Measurements from ENCODE around the gene R3HCC1L. TPM values are rescaled to one million over a fixed set of nuclear protein-coding genes. Genes with fewer than 3 reads are reported as not detected.
A peak's percentile ranks its signal among the peaks of the same experiment; 100 is the strongest.

The R3HCC1L gene
- total and polyA plus RNA-seq, 5 experiments from 2014 or later = 7.3 to 28.8 (median 14.2) TPM

DNA sequence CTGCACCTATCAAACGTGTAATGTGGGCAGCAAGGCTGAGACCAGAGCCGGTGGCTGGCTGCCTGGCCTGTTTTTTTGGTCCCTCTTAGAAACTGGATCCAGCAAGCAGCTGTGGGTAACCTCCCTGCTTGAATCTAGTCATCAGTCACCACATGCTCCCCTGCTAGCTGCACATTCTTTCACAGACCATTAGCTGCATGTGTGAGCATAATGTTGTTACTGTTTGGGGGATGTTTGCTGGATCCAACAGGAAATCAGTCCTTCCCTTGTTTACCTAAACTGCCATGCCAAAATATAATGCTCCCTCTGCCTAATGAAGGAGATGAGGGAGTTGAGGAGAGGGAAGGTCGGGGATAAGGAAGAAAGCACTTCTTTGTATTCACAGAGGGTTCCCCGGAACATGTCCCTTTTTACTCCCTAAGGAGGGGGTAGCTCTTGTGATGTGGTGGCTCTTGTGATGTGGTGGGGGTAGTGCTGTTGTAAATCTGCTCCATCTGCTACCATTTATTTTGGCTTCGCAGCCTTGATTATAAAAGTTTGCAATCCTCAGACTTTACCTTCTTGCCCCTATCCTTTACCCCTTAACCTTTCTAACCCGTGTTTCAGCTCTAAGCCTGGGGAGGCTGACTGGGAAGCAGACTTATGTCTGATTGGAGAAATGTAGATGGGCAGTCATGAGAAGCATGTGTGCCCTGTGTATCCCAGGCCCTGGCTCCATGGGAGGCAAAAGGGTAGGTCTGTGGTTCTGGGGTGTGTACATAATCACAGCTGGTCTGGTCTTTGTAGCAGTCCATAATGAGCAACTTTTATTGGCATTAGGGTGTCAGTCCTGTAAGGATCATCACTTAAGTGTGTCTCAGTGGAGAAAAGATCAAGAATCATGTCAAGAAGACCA lies 112.7 kb downstream of the R3HCC1L start:
- no peak overlapping the region for H3K4me3 Mint-ChIP-seq
- H3K9me3 Mint-ChIP-seq = no peaks in the 10 kb centered on the region
- H3K36me3 Mint-ChIP-seq = peaks cover 6 to 75% (median 18%) of the 10 kb centered on the region in 3 donors
- peaks cover 0 to 21% (median 13%) of the 10 kb centered on the region in 4 donors for H3K4me1 Mint-ChIP-seq
- H3K27ac Mint-ChIP-seq = peak overlapping the region in 8 of 10 donors; percentile 8 to 86 (median 35)
- no peaks in the 10 kb centered on the region for H3K27me3 Mint-ChIP-seq
- ATAC-seq = no peak
- DNase-seq = no peak
- POLR2A ChIA-PET = no interaction called here

DNA sequence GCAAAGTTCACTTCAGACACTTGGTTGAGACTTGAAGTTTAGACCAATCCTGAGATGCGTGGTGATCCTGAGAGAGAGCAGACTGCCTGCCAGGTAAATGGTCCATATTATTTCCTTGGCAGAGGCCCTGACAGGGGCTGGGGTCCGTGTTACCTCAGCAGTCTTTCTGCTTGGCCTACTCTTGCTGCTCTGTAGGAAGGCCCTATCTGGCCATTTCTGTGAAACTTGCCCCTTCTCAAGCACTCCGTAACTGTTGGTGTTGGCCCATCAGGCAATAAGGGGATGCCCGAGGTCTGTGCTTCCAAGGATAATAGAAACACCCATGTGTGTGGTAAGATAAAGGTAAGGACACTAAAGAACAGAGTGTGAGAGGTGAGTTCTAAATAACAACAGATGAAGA lies 113.6 kb downstream of the R3HCC1L start:
- peaks cover 6 to 67% (median 18%) of the 10 kb centered on the region in 3 donors for H3K36me3 Mint-ChIP-seq
- peak overlapping the region in 2 of 10 donors; percentile 26 to 37 for H3K27ac Mint-ChIP-seq
- ATAC-seq (no peak), DNase-seq (no peak)
- H3K9me3 Mint-ChIP-seq = no peaks in the 10 kb centered on the region
- H3K4me1 Mint-ChIP-seq = peaks cover 0 to 21% (median 14%) of the 10 kb centered on the region in 4 donors
- H3K4me3 Mint-ChIP-seq = no peak overlapping the region
- POLR2A ChIA-PET = no interaction called here
- H3K27me3 Mint-ChIP-seq = no peaks in the 10 kb centered on the region

DNA sequence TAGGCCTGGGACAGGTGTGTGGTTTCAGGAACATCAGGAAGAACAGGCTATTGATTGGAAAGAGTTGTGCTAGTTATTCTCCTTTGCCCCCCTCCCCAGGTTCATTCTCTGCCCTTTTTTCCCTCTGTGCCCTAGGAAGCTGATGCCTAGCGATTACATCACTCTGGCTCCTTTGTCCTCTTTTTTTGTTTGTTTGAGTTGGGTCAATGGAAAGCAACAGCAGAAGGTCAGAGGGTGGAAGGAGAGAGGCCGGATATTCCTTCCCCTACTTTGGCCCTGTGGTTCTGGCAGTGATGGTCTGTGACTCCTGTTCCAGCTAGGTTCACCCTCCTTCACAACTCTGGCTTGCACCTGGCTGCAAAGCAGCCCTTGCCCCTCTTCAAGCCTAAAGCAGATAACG lies 114.7 kb downstream of the R3HCC1L start:
- H3K27me3 Mint-ChIP-seq = no peaks in the 10 kb centered on the region
- POLR2A ChIA-PET = no interaction called here
- H3K4me1 Mint-ChIP-seq = peaks cover 0 to 21% (median 14%) of the 10 kb centered on the region in 4 donors
- no peaks in the 10 kb centered on the region for H3K9me3 Mint-ChIP-seq
- no peak overlapping the region for H3K4me3 Mint-ChIP-seq
- ATAC-seq (no peak), DNase-seq (no peak)
- H3K36me3 Mint-ChIP-seq = peaks cover 2 to 59% (median 15%) of the 10 kb centered on the region in 3 donors
- H3K27ac Mint-ChIP-seq = peak overlapping the region in 2 of 10 donors; percentile 17 to 44

DNA sequence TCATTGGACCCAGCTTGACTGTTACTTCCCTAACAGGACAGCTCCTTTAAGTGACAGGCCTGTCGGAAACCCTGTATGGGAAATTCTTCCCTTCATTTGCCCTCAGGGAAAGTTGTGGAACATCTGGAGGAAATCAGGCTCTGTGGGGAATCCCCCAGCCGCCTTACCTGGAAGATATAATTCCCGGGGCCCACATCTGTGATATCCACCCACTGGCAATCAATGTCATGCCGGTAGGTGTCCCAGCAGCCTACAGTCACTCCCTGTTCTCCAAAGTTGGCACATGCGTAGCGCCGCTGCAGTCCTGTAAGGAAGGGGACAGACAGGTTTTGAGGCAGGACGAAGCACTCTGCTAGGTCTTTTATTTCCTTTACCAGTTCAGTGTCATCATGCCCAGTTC lies 116.9 kb downstream of the R3HCC1L start:
- no peak for DNase-seq
- POLR2A ChIA-PET = no interaction called here
- Mint-ChIP-seq H3K4me1 (peaks cover 0 to 11% (median 9%) of the 10 kb centered on the region in 4 donors), H3K27ac (peak overlapping the region in 1 of 10 donors; percentile 14), H3K36me3 (peaks cover 0 to 44% (median 10%) of the 10 kb centered on the region in 3 donors), H3K9me3 (no peaks in the 10 kb centered on the region), H3K4me3 (no peak overlapping the region), H3K27me3 (no peaks in the 10 kb centered on the region)
- ATAC-seq = no peak

DNA sequence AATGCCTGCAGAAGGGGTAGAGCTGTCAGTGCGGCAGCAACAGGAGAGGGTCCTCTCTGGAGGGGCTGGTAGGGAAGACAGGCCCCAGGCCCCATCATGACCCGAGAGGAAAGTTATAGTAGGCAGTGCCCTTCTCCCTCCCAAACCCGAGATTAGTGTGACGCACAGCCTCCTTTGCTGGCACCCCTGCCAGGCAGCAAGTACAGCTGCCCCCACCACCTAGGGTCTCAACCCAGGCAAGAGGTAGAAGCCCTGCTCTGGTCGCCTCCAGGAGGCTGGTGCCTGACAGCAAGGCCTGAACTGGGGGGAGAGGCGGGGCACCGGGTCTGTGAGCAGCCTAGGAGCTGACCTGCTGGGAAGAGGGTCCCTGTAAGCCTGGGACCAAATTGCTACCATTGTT lies 118.0 kb downstream of the R3HCC1L start:
- POLR2A ChIA-PET = no interaction called here
- peaks cover 0 to 6% (median under 1%) of the 10 kb centered on the region in 4 donors for H3K4me1 Mint-ChIP-seq
- ATAC-seq (no peak), DNase-seq (no peak)
- H3K27me3 Mint-ChIP-seq = no peaks in the 10 kb centered on the region
- H3K36me3 Mint-ChIP-seq = peaks cover 0 to 34% (median 10%) of the 10 kb centered on the region in 3 donors
- H3K27ac Mint-ChIP-seq = peak overlapping the region in 1 of 10 donors; percentile 66
- H3K9me3 Mint-ChIP-seq = no peaks in the 10 kb centered on the region
- no peak overlapping the region for H3K4me3 Mint-ChIP-seq

DNA sequence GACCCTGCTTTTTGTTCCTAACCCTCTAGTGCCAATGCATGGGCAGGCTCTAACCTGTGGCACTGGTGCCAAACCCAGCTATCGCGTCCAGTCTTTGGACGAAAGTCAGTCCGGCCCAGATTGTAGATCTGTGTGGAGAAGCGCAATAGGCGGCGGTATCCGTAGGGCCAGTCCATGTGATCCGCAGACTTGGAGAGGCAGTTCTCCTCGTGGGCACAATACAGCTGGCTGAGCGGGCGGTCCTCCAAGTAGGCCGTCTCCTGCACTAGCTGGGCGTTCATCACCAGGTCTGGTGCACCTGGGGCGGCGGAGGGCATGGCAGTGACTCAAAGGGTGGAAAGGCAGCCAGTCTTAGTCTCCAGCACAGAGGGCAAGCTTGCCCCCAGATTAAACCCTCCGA lies 119.0 kb downstream of the R3HCC1L start:
- no peak overlapping the region for H3K4me3 Mint-ChIP-seq
- no peaks in the 10 kb centered on the region for H3K27me3 Mint-ChIP-seq
- POLR2A ChIA-PET = no interaction called here
- peaks cover 0 to 6% (median 0%) of the 10 kb centered on the region in 4 donors for H3K4me1 Mint-ChIP-seq
- H3K36me3 Mint-ChIP-seq = peaks cover 0 to 27% (median 5%) of the 10 kb centered on the region in 3 donors
- ATAC-seq (no peak), DNase-seq (no peak)
- no peak overlapping the region for H3K27ac Mint-ChIP-seq
- H3K9me3 Mint-ChIP-seq = no peaks in the 10 kb centered on the region

DNA sequence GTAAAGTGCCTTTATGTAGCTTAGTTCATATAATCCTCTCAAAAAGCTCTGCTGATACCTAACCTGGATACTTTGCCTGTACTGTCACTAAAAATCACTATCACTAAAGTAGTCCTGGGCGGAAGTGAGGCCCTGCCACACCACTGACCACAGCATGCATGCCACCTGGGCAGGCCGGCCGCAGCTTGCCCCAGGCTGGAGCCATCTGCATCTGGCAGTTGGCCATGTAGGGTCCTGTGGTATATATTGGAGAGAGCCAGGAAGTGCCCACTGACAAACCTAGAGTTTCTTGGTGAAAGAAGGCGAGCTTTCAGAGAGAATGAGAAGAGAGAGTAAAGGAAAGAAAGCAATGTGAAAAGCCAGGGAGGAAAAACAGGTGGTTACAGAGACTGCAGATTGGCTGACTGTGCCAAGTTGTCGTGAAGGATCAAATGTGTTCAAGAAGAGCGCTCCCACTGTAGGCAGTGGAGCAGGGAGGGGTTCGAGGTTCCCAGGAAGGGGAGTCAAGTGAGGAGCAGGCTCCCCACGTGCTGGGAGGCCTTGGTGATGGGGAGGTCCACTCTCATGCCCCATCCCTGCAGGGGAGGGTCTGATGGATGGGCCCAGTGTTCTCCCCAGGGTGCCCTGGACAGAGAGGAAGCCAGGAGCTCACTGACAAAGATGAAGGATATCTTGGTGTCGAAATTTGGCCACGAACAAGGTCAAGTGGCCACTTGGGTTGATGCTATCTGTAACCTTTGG lies 119.9 kb downstream of the R3HCC1L start:
- DNase-seq = no peak
- Mint-ChIP-seq H3K27ac (peak overlapping the region in 1 of 10 donors; percentile 41), H3K9me3 (no peaks in the 10 kb centered on the region), H3K36me3 (peaks cover 0 to 18% (median 5%) of the 10 kb centered on the region in 3 donors), H3K4me3 (no peak overlapping the region), H3K27me3 (no peaks in the 10 kb centered on the region), H3K4me1 (peaks cover 0 to 6% (median 0%) of the 10 kb centered on the region in 4 donors)
- no peak for ATAC-seq
- POLR2A ChIA-PET = no interaction called here

DNA sequence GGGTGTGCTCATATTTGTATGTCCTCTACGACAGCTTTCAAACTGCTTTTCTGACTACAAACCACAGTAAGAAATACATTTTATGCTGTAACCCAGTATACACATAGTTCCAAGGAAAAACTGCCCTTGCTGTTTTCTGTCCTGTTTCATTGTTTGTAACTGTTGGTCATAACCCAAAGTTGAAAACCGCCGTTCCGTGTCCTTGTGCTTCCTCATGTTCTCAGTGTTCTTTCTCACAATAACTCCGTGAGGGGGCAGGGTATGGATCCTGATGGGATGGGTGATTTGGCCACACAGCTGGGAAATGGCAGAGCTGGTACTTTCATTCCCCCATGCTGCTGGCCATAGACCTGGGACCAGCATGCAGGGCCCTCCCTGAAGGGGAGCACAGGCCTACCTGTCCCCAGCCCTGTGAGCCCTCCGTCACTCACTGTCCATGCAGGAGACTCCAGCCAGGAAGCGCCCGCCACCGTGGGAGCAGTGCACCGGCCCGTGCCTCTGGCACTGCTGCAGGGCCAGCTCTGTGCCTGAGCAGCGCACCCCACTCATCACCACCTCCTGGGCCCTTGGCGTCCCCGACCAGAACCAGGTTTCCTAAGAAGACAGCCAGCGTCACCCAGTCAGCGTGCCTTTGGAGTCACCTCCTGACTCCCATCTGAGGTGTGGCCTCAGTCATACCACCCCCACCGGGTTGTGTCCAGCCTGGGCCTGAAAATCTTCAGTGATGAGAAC lies 120.9 kb downstream of the R3HCC1L start:
- peaks cover 0 to 4% (median 0%) of the 10 kb centered on the region in 4 donors for H3K4me1 Mint-ChIP-seq
- peaks cover 0 to 11% (median 5%) of the 10 kb centered on the region in 3 donors for H3K36me3 Mint-ChIP-seq
- H3K27me3 Mint-ChIP-seq = no peaks in the 10 kb centered on the region
- ATAC-seq (no peak), DNase-seq (no peak)
- H3K27ac Mint-ChIP-seq = peak overlapping the region in 2 of 10 donors; percentile 5 to 6
- H3K4me3 Mint-ChIP-seq = no peak overlapping the region
- POLR2A ChIA-PET = no interaction called here
- H3K9me3 Mint-ChIP-seq = no peaks in the 10 kb centered on the region

DNA sequence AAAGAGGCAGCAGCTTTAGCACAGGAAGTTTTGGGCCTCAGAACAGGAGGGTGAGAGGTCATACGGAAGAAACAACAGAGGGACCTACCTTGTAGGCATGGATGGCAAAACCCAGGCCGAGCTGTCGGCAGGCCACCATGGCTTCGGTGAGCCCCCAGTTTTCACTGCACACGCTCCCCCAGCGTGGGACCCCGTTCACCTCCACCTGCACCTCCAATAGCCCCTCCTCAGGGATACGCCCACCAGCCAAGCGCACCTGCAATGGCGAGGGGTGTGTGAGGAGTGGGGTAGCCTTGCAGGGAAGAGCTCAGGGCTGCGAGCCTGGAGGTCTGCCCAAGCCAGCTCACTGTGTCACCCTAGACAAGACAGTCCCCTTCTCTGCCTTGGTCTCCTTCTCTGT lies 122.2 kb downstream of the R3HCC1L start:
- DNase-seq (no peak), ATAC-seq (no peak)
- Mint-ChIP-seq H3K9me3 (no peaks in the 10 kb centered on the region), H3K4me3 (no peak overlapping the region), H3K27ac (peak overlapping the region in 2 of 10 donors; percentile 18 to 51), H3K36me3 (peaks cover 0 to 6% (median 5%) of the 10 kb centered on the region in 3 donors), H3K27me3 (no peaks in the 10 kb centered on the region), H3K4me1 (peaks cover 0 to 6% (median 0%) of the 10 kb centered on the region in 4 donors)
- POLR2A ChIA-PET = no interaction called here

DNA sequence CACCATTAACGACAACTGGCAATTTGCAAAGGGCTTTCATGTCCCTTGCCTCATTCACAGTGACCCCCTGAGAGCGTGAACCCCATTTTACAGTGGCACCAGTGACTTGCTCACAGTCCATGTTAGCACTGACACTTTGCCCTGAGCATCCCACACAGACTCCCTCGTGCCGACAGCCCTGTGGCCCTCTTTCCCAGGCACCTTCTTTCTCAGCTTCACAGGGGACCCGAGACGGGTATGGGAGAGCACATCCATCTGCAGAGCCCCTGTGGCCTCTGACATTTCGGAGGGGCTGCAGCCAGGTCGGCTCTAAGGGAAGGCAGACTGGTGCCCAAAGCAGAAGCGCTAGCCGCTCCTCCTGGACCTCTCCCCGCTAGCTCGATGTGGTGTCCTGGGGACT lies 122.7 kb downstream of the R3HCC1L start:
- Mint-ChIP-seq H3K4me1 (peaks cover 0 to 6% (median 0%) of the 10 kb centered on the region in 4 donors), H3K4me3 (no peak overlapping the region), H3K9me3 (no peaks in the 10 kb centered on the region), H3K27me3 (no peaks in the 10 kb centered on the region), H3K36me3 (peaks cover 0 to 6% (median 5%) of the 10 kb centered on the region in 3 donors), H3K27ac (peak overlapping the region in 1 of 10 donors; percentile 51)
- DNase-seq = no peak
- POLR2A ChIA-PET = no interaction called here
- ATAC-seq = no peak

DNA sequence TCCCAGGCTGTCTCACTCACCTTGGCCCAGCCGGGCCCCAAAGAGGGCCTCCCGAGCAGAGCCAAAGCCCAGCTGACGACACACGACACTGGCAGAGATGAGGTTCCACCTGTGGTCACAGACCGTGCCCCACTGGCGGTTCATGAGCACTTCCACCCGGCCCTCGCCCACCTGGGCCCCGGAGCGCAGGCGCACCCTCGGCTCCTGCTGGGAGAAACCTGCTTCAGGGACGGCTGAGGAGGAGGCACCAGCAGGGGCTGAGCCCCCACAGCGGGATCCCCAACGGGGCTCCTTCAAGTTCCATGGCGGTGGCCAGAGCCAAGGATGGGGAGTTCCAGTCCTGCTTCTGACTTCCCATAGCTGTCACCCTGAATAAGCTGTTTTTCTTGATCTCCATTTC lies 123.5 kb downstream of the R3HCC1L start:
- Mint-ChIP-seq H3K27ac (no peak overlapping the region), H3K9me3 (no peaks in the 10 kb centered on the region), H3K4me3 (no peak overlapping the region), H3K27me3 (no peaks in the 10 kb centered on the region), H3K36me3 (peaks cover 0 to 6% (median 5%) of the 10 kb centered on the region in 3 donors), H3K4me1 (peaks cover 0 to 5% (median 0%) of the 10 kb centered on the region in 4 donors)
- ATAC-seq (no peak), DNase-seq (no peak)
- POLR2A ChIA-PET = no interaction called here

DNA sequence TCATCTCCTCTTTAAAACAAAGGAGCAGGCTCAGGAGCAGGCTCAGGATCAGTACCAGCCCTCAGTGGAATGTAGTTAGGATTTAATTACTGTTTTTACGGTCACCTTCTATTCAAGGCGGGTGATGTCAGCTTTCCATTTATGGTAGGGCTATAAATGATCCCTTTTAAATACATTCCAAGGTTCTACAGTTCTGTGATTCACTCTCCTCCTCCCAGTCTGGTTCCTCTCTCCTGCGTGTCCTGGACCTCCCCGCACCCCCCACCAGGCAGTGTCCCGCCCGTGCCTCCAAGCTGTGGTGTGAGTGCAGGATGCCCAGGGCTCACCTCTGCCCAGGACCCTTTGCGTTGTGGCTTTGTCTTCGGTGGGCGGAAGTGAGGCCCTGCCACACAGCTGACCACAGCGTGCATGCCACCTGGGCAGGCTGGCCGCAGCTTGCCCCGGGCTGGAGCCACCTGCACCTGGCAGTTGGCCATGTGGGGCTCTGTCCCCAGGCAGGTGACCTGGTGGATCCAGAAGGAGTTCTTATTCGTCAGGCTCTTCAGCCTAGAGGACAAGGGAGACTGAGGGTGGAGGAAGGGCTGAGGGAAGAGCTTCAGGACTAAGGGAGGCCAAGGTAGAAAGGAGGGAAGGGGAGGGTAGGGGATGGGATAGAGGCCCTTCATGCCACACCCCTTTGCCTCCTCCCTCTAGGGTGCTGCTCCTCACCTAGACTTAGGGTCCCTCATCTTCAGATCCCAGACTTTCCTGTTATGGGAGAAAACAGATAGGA lies 124.4 kb downstream of the R3HCC1L start:
- ATAC-seq = no peak
- H3K9me3 Mint-ChIP-seq = no peaks in the 10 kb centered on the region
- no peak overlapping the region for H3K4me3 Mint-ChIP-seq
- POLR2A ChIA-PET = no interaction called here
- H3K36me3 Mint-ChIP-seq = peaks cover 0 to 6% (median 5%) of the 10 kb centered on the region in 3 donors
- no peak overlapping the region for H3K27ac Mint-ChIP-seq
- H3K27me3 Mint-ChIP-seq = no peaks in the 10 kb centered on the region
- no peak for DNase-seq
- H3K4me1 Mint-ChIP-seq = peaks cover 0 to 4% (median 0%) of the 10 kb centered on the region in 4 donors
